Heart right ventricle (tissue), 16 donors: ENCODE data around the gene HNF4A. TPM values are rescaled to one million over a fixed set of nuclear protein-coding genes. Genes with fewer than 3 reads are reported as not detected.

Experiments used
- ATAC-seq, 8 donors: fragments of 200-7000 bp; cut with Tn5 transposase; one replicate each; pipeline ENCODE4 v1.9.1; 2020; ENCODE audit warnings: mild to moderate bottlenecking in 8 of 8, moderate library complexity in 8 of 8, moderate number of reproducible peaks in 1 of 8
- DNase-seq, 2 donors: peaks; one replicate each; pipeline ENCODE4 v3.0.0-alpha.2; 2020
- H3K27ac ChIP-seq, 10 donors: fragments of 200-600 bp; sonication (generic) in 2 of 10; one replicate each; pipeline versions ENCODE4 v1.5.0 to v1.8.0; 2020 to 2022; ENCODE audit warnings: mild to moderate bottlenecking in 3 of 10
- H3K27me3 ChIP-seq, 7 donors: fragments of 200-600 bp; one replicate each; pipeline ENCODE4 v1.8.0; 2021 to 2022; ENCODE audit warnings: mild to moderate bottlenecking in 2 of 7
- H3K36me3 ChIP-seq, 9 donors: fragments of 200-600 bp; sonication (generic) in 1 of 9; one replicate each; pipeline versions ENCODE4 v1.5.0 to v1.8.0; 2020 to 2022; ENCODE audit warnings: mild to moderate bottlenecking in 2 of 9
- H3K4me1 ChIP-seq, 9 donors: fragments of 200-600 bp; sonication (generic) in 1 of 9; one replicate each; pipeline versions ENCODE4 v1.5.0 to v1.8.0; 2020 to 2022; ENCODE audit warnings: mild to moderate bottlenecking in 4 of 9
- H3K4me3 ChIP-seq, 10 donors: fragments of 200-600 bp; sonication (generic) in 2 of 10; one replicate each; pipeline versions ENCODE4 v1.5.0 to v1.8.0; 2020 to 2022; ENCODE audit warnings: mild to moderate bottlenecking in 7 of 10, moderate library complexity in 2 of 10
- H3K9me3 ChIP-seq, 11 donors: fragments of 200-600 bp in 10 of 11; sonication (generic) in 2 of 11; one replicate each; pipeline versions ENCODE4 v1.5.0 to v1.8.0; 2013 to 2022; ENCODE audit warnings: mild to moderate bottlenecking in 2 of 11, control low read depth in 1 of 11, moderate library complexity in 1 of 11
- WGBS, 2 donors: extraction: QIAGEN DNeasy Blood & Tissue Kit; methylation state at CpG; one replicate each; pipeline ENCODE4 v1.1.7; 2013; ENCODE audit warnings: inconsistent platforms in 1 of 2; 5-methylcytosine and 5-hydroxymethylcytosine counted together
- intact Hi-C, 10 donors: fragments of 100-400 bp; cut with DNase I; formaldehyde crosslinking; loops; one replicate each; pipeline versions ENCODE4 v1.11.1 to v1.14.2; 2022
- polyA plus RNA-seq, 2 donors: library from polyadenylated mRNA; stranded (reverse); fragments of 200-250 nt; gene quantifications; one replicate each; pipeline ENCODE4 v1.2.3, GENCODE V29; 2013
- total RNA-seq, 10 donors: library from RNA; stranded (reverse); fragmentation: NEBNext Ultra II Directional in 3 of 10; extraction: Animal tissue kit (Norgen Biotek cat#: 25700) in 3 of 10; gene quantifications; one replicate each; pipeline versions ENCODE4 v1.2.1 to v1.2.4, GENCODE V29; 2021 to 2023
- TF ChIP-seq, protein P1 (sequence below), 9 donors: fragments of 200-600 bp; sonication (generic) in 2 of 9; IDR thresholded peaks; one replicate each; pipeline versions ENCODE4 v1.5.0 to v1.8.0; 2021 to 2022; ENCODE audit warnings: antibody characterized with exemption in 9 of 9, mild to moderate bottlenecking in 5 of 9, moderate library complexity in 1 of 9
- donor health status: Arrhythmogenic right ventricular cardiomyopathy.
- donor health status: ischemic (EF 13 %, LVEDD 7.1; RV severe dilation, severe dysfunction).
- donor health status: healthy with polysubstance abuse.
- donor health status: DM: no; HTN: yes; CAD: no.
- donor health status: DM: no; HTN: no; CAD: no.
- donor health status: ischemic (EF 25% LVEDD 6.9; RV normal size, moderate dysfunction).
- donor health status: ischemic (EF 25% LVEDD 5.7; RV mildly dilated, moderate dysfunction).
- donor health status: healthy.
- donor health status: DM: yes; HTN: yes; CAD: no.
- donor health status: Ischemic cardiomyopathy.
- donor health status: ischemic (EF 35%, LVEDD 5.7; RV mildly dilated, moderate dysfunction).
- donor health status: nonischemic (EF 11% LVEDD 7.7; RV severe dilation, severe dysfunction).
- donor health status: DM: yes; HTN: yes; CAD: no.
- donor health status: PGD.
- donor health status: ischemic (EF 29% LVEDD 5.4; RV normal size, mild dysfunction).
- donor health status: nonischemic (EF 23%, LVEDD 6.1; RV moderate dilation, normal function).

Gene HNF4A
- total and polyA plus RNA-seq, 12 donors = under 0.01 TPM; not detected in 11

DNA sequence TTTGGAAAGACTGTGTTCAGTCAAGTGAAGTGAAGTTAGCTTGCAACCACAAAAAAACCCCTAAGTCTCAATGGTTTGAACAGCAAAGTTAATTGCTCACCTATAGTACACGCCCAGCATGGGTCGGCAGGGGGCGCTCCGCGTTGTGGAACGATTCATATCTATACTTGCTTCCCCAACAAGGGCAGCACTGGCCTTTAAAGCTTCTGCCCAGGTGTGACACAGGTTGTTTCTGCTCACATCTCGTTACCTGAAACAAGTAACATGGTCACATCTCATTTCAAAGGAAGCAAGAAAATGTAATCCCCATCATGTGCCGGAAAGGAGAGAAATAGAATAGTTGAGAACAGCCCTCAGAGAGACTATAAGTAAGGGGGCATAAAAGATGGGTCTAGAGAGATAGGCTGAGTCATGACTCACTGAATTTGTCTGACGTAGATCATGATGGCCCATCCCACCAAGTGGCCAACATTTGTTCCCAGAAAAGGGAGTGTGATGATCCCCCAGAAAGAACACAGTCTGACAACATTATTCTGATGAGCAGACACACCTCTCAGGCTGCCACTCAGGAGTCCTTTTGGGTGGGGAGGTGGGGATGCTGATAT, 29.0 kb downstream of the HNF4A start:
- Histone ChIP-seq H3K4me3 (no peak overlapping the region), H3K9me3 (no peaks in the 10 kb centered on the region), H3K27ac (no peak overlapping the region), H3K4me1 (peaks cover 0 to 6% (median 0%) of the 10 kb centered on the region in 9 donors), H3K27me3 (peaks cover 0 to 25% (median 21%) of the 10 kb centered on the region in 7 donors), H3K36me3 (no peaks in the 10 kb centered on the region)
- 16 to 19% methylated on average over 9 of the region's 9 CpGs for WGBS, 2 donors
- DNase-seq = peak; percentile 72 to 83
- peak in 6 of 8 donors; percentile 56 to 70 (median 61) for ATAC-seq
- intact Hi-C loops = loop anchor here in 9 of 10 donors (2.0 to 10.0 kb wide), 14 partner anchors 70 to 350 kb away; partner anchors contain the start of genes FITM2 (in 2 of the 9) and OSER1 (in 1 of the 9)
- TF ChIP-seq, protein P1, sequence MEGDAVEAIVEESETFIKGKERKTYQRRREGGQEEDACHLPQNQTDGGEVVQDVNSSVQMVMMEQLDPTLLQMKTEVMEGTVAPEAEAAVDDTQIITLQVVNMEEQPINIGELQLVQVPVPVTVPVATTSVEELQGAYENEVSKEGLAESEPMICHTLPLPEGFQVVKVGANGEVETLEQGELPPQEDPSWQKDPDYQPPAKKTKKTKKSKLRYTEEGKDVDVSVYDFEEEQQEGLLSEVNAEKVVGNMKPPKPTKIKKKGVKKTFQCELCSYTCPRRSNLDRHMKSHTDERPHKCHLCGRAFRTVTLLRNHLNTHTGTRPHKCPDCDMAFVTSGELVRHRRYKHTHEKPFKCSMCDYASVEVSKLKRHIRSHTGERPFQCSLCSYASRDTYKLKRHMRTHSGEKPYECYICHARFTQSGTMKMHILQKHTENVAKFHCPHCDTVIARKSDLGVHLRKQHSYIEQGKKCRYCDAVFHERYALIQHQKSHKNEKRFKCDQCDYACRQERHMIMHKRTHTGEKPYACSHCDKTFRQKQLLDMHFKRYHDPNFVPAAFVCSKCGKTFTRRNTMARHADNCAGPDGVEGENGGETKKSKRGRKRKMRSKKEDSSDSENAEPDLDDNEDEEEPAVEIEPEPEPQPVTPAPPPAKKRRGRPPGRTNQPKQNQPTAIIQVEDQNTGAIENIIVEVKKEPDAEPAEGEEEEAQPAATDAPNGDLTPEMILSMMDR (IDR thresholded peaks at IDR 0.05) = peak; percentile 53 to 91 (median 82)

DNA sequence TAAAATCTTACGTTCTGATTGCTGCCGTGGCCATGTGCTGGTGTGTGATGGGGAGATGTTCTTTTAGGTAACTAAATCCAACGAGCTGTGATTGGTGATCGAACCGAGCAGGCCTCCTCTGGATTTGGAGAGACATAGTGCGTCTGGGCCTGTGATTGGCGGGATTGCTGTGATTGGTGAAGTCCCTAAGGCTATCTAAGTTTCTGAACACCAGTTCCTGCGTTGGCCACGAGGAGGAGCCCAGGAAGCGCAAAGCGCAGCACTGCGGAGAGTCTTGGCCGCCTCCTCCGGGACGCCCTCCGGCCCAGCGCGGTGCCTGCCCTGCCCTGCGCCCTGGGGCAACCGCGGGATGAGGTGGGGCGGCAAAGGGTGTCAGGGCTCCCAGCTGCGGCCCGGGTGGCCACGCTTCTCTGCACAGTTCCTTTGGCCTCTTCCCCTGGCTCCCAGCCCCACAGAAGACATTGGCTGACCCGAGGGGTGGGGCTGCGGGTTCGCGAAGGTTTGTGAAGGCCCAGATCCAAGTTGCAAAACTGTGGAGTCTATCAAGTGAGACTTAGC, 33.0 kb downstream of the HNF4A start:
- Histone ChIP-seq H3K4me1 (peaks cover 0 to 6% (median 0%) of the 10 kb centered on the region in 9 donors), H3K27ac (no peak overlapping the region), H3K36me3 (no peaks in the 10 kb centered on the region), H3K4me3 (no peak overlapping the region), H3K27me3 (peaks cover 0 to 27% (median 18%) of the 10 kb centered on the region in 7 donors), H3K9me3 (no peaks in the 10 kb centered on the region)
- TF ChIP-seq, protein P1 (IDR thresholded peaks at IDR 0.05) = peak; percentile 35 to 80 (median 64)
- ATAC-seq = peak in 7 of 8 donors; percentile 50 to 80 (median 70)
- intact Hi-C loops = loop anchor here (2.0 to 10.0 kb wide), 14 partner anchors 69 to 346 kb away; partner anchors contain the start of genes FITM2 (in 2 of the 10) and OSER1 (in 1 of the 10)
- WGBS, 2 donors = 6% methylated on average over 29 of the region's 29 CpGs
- peak; percentile 33 to 68 for DNase-seq

DNA sequence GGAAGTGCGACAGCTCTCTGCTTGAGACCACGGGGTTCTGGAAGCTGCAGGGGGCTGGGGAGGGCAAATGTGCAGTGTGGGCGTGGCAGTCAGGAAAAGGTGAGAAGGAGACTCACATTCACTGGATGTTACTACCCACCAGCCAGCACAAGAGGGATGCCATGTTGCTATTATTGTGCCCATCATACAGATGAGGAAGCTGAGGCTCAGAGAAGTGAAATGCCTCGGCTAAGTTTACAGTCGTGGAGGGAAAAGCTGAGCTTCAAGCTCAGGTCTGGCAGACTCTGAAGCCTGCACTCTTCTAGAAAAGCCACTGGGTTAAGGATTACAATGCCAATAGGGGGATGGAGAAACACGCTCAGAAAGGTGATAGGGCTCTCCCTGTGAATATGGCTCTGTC, 34.4 kb downstream of the HNF4A start:
- ATAC-seq = no peak
- no peaks in the 10 kb centered on the region for H3K9me3 ChIP-seq
- H3K4me1 ChIP-seq = peaks cover 0 to 6% (median 0%) of the 10 kb centered on the region in 9 donors
- peaks cover 0 to 27% (median 18%) of the 10 kb centered on the region in 7 donors for H3K27me3 ChIP-seq
- H3K27ac ChIP-seq = no peak overlapping the region
- no peak for DNase-seq
- intact Hi-C loops = loop anchor here (2.0 to 10.0 kb wide), 15 partner anchors 67 to 345 kb away; partner anchors contain the start of genes FITM2 (in 2 of the 10) and OSER1 (in 1 of the 10)
- H3K4me3 ChIP-seq = no peak overlapping the region
- TF ChIP-seq, protein P1 (IDR thresholded peaks at IDR 0.05) = no peak
- no peaks in the 10 kb centered on the region for H3K36me3 ChIP-seq
- WGBS, 2 donors = 69 to 76% methylated on average over 6 of the region's 6 CpGs

DNA sequence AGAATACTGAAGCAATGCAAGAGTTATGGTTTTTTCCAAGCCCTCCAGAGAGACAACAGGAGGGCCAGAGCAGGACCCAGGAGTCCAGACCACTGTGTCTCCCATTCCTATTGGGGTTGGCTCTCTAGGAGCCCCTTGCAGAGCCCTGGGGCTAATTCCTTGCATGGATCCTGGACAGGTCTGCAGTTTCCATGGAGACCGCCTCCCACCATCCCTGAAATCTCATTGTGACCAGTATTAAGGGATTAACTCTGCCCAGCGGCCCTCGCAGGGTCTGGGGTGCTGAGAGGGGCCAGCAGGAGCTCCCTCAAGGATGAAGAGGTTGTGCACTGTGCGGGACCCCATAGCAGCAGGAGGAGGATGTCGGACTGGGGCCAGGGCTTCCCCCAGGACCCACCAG, 34.8 kb downstream of the HNF4A start:
- TF ChIP-seq, protein P1 (IDR thresholded peaks at IDR 0.05) = no peak
- H3K36me3 ChIP-seq = no peaks in the 10 kb centered on the region
- H3K4me1 ChIP-seq = peaks cover 0 to 6% (median 0%) of the 10 kb centered on the region in 9 donors
- intact Hi-C loops = loop anchor here in 5 of 10 donors (5.0 to 10.0 kb wide), 5 partner anchors 67 to 345 kb away; no protein-coding TSS in a partner anchor
- 63 to 75% methylated on average over 5 of the region's 5 CpGs for WGBS, 2 donors
- no peak overlapping the region for H3K4me3 ChIP-seq
- no peak for DNase-seq
- peaks cover 0 to 30% (median 18%) of the 10 kb centered on the region in 7 donors for H3K27me3 ChIP-seq
- no peak for ATAC-seq
- H3K27ac ChIP-seq = no peak overlapping the region
- no peaks in the 10 kb centered on the region for H3K9me3 ChIP-seq
